GDM1 (cell line): ENCODE data around the gene PRAMEF33.
A peak's percentile ranks its signal among the peaks of the same experiment; 100 is the strongest.
"Not testable (repeated sequence)": the region's sequence is repeated elsewhere in the genome, so short reads cannot be mapped to it uniquely, and the experiment has no call there.

Experiments
- DNase-seq: peaks from one replicate; lab custom pipeline; 2025; lab: John Stamatoyannopoulos, UW

PRAMEF33 gene, protein sequence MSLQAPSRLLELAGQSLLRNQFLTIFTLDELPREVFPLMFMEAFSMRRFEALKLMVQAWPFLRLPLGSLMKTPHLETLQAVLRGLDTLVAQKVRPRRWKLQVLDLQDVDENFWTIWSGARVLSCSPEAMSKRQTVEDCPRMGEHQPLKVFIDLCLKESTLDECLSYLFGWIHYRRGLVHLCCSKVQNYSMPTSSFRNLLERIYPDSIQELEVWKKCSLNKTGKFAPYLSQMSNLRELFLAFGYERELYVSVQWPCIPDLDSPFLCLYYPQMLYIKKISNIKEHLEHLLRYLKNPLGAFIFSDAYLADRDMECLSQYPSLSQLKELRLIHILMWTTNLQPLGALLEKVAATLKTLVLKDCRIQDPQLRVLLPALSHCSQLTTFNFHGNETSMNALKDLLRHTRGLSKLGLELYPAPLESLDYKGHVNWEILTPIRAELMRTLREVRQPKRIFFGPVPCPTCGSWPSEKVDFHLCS

GRCh38 chr1:13303239-13303638 is at the start of gene PRAMEF33:
Gene PRAMEF33, plus strand, starts transcription at chr1:13303539. Its CDS starts 2,416 bp downstream, at chr1:13305955.
- not testable (repeated sequence) for DNase-seq

DNA sequence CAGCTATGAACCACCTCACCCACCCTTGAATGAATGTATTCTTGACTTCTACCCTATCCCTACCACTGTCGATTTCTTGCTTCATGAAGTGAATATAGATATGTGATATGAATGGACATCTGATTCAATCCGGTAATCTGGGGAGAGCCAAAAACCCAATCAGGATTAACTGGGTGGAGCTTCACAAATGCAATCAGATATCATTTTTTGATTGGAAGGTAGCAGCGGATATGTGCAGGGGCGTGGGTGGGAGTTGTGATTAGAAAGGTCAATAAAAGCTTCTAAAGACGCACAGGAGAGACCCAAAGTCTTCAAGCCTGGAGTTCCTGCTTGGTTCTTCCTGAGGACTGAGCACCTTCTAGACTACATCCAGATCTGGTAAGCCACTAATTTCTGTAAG is 49.4 kb upstream of the PRAMEF33 start, which contains the start of gene PRAMEF5:
TSS of gene PRAMEF5 (plus strand) at position 301 of the 400 bp plus-strand sequence. CDS start 5,071 bp downstream, outside the sequence.
- DNase-seq: not testable (repeated sequence)

- DNase-seq: not testable (repeated sequence)
These were observed 38.2 kb upstream of the PRAMEF33 start for GRCh38 chr1:13265124-13265523.

GRCh38 chr1:13277016-13277415 is 26.3 kb upstream of the PRAMEF33 start:
- not testable (repeated sequence) for DNase-seq

DNA sequence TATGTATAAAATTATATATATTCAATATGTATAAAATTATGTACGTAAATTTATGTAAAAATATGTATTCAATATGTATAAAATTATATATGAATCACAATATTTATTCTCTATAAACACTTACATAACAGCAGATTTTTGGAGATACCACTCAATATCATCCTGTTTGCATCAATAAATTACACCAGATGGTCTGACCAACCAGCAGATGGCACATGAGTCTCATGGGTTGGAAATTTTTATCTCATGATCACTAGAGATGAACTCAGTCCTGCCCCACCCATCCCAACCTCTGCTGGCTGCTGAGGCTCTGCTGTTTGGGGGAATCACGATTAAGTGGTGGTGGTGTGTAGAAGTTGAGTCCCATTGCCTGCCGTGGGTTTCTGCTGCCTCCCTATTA is 23.7 kb upstream of the PRAMEF33 start:
- not testable (repeated sequence) for DNase-seq

GRCh38 chr1:13285037-13285436 is 18.3 kb upstream of the PRAMEF33 start, which contains the start of gene PRAMEF8:
Gene PRAMEF8, minus strand, starts transcription at chr1:13285137. Its CDS starts 1,046 bp downstream, at chr1:13284091.
- DNase-seq: not testable (repeated sequence)

GRCh38 chr1:13289030-13289429 is 14.3 kb upstream of the PRAMEF33 start:
- DNase-seq: not testable (repeated sequence)

DNA sequence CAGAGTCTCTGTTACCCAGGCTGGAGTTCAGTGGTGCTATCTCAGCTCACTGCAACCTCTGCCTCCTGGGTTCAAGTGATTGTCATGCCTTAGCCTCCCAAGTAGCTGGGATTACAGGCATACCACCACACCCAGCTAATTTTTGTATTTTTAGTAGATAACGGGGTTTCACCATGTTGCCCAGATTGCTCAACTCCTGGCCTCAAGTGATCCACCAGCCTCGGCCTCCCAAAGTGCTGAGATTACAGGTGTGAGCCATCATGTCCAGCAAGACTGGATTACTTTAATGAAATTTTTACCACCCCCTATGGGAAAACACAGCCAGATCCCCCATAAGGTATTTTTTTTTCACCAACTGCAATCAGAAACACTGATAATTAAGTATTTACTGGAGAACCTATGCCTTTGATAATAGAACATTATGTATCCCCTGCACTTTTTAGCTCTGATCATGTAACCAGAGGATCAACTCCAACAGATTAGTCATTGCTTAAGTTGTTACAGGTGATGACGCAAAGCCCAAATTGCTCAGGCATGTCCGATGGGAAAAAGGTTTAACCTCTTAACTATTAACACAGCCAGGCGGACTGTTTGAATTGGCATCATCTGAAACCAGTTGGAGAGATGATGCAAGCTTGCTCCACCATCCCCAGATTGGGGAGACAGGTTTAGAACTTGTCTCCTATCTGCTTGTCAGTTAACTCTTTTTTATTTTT is 6.0 kb upstream of the PRAMEF33 start:
- not testable (repeated sequence) for DNase-seq

- not testable (repeated sequence) for DNase-seq
These were observed 4.6 kb upstream of the PRAMEF33 start for GRCh38 chr1:13298699-13299098.

- not testable (repeated sequence) for DNase-seq
These were observed 1.1 kb upstream of the PRAMEF33 start for GRCh38 chr1:13302197-13302596.

GRCh38 chr1:13315281-13315680 is 11.9 kb downstream of the PRAMEF33 start, which contains the start of gene PRAMEF15:
Gene PRAMEF15, plus strand, starts transcription at chr1:13315581. Its CDS starts 2,827 bp downstream, at chr1:13318408.
- not testable (repeated sequence) for DNase-seq

DNA sequence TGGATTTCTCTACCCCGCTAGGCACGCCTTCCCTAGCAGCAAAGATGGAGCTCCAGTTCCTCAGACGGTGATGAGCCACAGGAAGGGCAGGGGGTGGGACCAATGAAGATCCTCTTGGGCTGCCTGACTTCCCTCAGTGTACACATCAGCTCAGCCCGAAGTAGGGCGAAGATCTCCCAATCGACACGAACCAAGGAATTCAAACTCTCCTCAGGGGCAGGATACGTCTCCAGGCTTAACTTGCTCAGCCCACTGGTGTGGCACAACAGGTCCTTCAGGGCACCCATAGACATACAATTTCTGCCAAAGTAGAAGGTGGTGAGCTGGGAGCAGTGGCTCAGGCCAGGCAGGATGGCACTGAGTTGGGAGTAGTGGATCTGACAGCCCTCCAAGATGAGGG is 39.2 kb downstream of the PRAMEF33 start:
- DNase-seq: not testable (repeated sequence)

GRCh38 chr1:13347034-13347433 is 43.7 kb downstream of the PRAMEF33 start, which contains the start of gene PRAMEF14:
Gene PRAMEF14, minus strand, starts transcription at chr1:13347134. Its CDS starts 1,820 bp downstream, at chr1:13345314.
- not testable (repeated sequence) for DNase-seq

- not testable (repeated sequence) for DNase-seq
These were observed 50.1 kb downstream of the PRAMEF33 start for GRCh38 chr1:13353476-13353875.

GRCh38 chr1:13354475-13354874 is 51.1 kb downstream of the PRAMEF33 start:
- not testable (repeated sequence) for DNase-seq

DNA sequence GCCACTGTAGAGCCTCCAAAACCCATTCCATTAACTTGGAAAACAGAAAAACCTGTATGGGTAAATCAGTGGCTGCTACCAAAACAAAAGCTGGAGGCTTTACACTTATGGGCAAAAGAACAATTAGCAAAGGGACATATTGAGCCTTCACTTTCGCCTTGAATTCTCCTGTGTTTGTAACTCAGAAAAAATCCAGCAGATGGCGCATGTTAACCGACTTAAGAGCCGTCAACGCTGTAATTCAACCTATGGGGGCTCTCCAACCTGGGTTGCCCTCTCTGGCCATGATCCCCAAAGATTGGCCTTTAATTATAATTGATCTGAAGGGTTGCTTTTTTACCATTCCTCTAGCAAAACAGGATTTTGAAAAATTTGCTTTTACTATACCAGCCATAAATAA is 53.4 kb downstream of the PRAMEF33 start:
- peak; percentile 20 for DNase-seq
